HepG2 (cell line): ENCODE results near the gene DHRS1. TPM values are rescaled to one million over a fixed set of nuclear protein-coding genes. Genes with fewer than 3 reads are reported as not detected.

ENCODE experiments used
- MLXIP ChIP-seq: sonication (generic); formaldehyde crosslinking; IDR thresholded peaks from 2 replicates; pipeline ENCODE4 v1.9.0; 2021; ENCODE audit warnings: missing genetic modification reagents, borderline replicate concordance
- PCBP1 ChIP-seq: fragments of 200-400 bp; formaldehyde crosslinking; IDR thresholded peaks from 2 replicates; pipeline ENCODE4 v1.6.1; 2017; ENCODE audit warnings: mild to moderate bottlenecking, low read depth, low read length, borderline replicate concordance
- PHF20 ChIP-seq: sonication (generic); formaldehyde crosslinking; IDR thresholded peaks from 2 replicates; pipeline ENCODE4 v1.5.0; 2020; ENCODE audit warnings: mild to moderate bottlenecking, missing genetic modification reagents
- TOPORS ChIP-seq: sonication (generic); formaldehyde crosslinking; IDR thresholded peaks from 2 replicates; pipeline ENCODE4 v1.8.0; 2023; ENCODE audit warnings: mild to moderate bottlenecking, missing genetic modification reagents
- ZHX2 ChIP-seq, 2 experiments: sonication (generic) in 1 of 2; formaldehyde crosslinking in 1 of 2; IDR thresholded peaks; 2 replicates each; pipeline versions ENCODE4 v1.6.1 to v1.9.0; 2014 to 2022; ENCODE audit warnings: antibody characterized with exemption in 1 of 2, borderline replicate concordance in 1 of 2, inconsistent platforms in 1 of 2, low read depth in 1 of 2, missing genetic modification reagents in 1 of 2
- ZNF20 ChIP-seq: sonication (generic); formaldehyde crosslinking; IDR thresholded peaks from 2 replicates; pipeline ENCODE4 v1.4.0; 2020; ENCODE audit warnings: mild to moderate bottlenecking, moderate library complexity, missing genetic modification reagents
- ZNF343 ChIP-seq: sonication (generic); formaldehyde crosslinking; IDR thresholded peaks from 2 replicates; pipeline ENCODE4 v1.4.0; 2020; ENCODE audit warnings: mild to moderate bottlenecking, missing genetic modification reagents
- ZNF407 ChIP-seq: sonication (generic); formaldehyde crosslinking; IDR thresholded peaks from one replicate; pipeline ENCODE4 v1.5.1; 2020; ENCODE audit warnings: mild to moderate bottlenecking, missing genetic modification reagents; ENCODE audit errors: not compliant biosample characterization
- ZNF570 ChIP-seq: sonication (generic); formaldehyde crosslinking; IDR thresholded peaks from 2 replicates; pipeline ENCODE4 v1.4.0; 2020; ENCODE audit warnings: mild to moderate bottlenecking, missing genetic modification reagents, borderline replicate concordance
- ZNF878 ChIP-seq: sonication (generic); formaldehyde crosslinking; IDR thresholded peaks from 2 replicates; pipeline ENCODE4 v1.8.1; 2023; ENCODE audit warnings: mild to moderate bottlenecking, missing genetic modification reagents, moderate library complexity
- polyA plus RNA-seq, 8 experiments: library from polyadenylated mRNA; depleted of rRNA in 3 of 8; stranded (reverse) in 7 of 8; unstranded in 1 of 8; fragments of >200 nt; fragmentation: Illumina TruSeq in 4 of 8; extraction: Trizol in 4 of 8; gene quantifications; 2 replicates each; pipeline versions ENCODE4 v1.2.1 to v1.2.3, GENCODE V29; 2011 to 2016; ENCODE audit warnings: low read depth in 4 of 8, missing spikeins in 1 of 8, mixed read lengths in 1 of 8; ENCODE audit not compliant: insufficient read depth in 1 of 8
- total RNA-seq, 5 experiments: library from RNA; depleted of rRNA; stranded (reverse); fragments of >200 nt; fragmentation: Illumina TruSeq; extraction: Trizol; gene quantifications; 2 replicates each; pipeline ENCODE4 v1.2.3, GENCODE V29; 2016; ENCODE audit warnings: low read depth in 1 of 5

The DHRS1 gene
- total and polyA plus RNA-seq, 2 of the 13 experiments (the other 11 are each of a cell fraction or from before 2014, with no cell fraction given) = 49.8 to 60.8 TPM

DNA sequence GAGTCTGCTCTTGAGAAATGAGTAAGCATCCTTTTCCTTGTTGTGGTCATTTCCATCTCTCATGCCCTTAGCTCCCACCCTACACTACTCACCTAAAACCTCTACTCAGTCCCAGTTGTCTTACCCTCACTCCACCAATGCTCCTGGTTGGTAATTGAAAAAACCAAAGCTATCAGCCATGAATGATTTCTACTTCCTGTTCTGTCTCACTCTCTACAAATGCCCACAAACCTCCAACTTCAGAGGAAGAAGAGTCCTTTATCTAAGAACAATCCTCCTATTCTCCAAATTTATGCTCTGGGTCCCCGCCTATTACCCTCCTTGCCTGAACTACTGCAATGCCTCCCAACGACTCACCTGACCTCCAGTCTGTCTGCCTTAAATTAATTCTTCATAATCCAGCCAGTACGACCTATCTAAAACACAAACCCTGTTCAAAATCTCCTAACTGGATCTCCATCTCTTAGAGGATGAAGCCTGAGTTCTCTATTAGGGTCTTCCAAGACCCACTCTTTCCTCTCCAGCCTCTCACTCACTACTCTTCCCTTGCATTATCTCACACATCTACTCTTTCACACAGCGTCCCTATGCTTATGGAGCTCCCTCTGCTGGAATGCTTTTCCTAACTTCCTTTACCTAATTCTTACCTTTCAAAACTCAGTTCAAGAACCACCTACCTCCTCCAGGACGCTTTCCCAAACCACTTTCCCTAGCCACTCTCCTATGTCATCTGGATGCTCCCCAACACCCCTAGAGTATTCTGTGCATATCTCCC is 2.2 kb downstream of the DHRS1 start (continued):
- TF ChIP-seq ZNF407 = no peak
- no peak for TF ChIP-seq ZNF878 (CRISPR knock-in tag)
- no peak for TF ChIP-seq ZHX2 (IDR thresholded peaks at IDR 0.05; ENCODE audit: low read depth)
- TF ChIP-seq ZHX2 (CRISPR knock-in tag; IDR thresholded peaks at IDR 0.05; ENCODE audit: borderline replicate concordance) = no peak
- no peak for TF ChIP-seq ZNF20
- no peak for TF ChIP-seq MLXIP (CRISPR knock-in tag)
- no peak; the same call in 1 of the 2 replicates for TF ChIP-seq TOPORS (CRISPR knock-in tag)
- TF ChIP-seq PCBP1 = no peak
- TF ChIP-seq ZNF343 (CRISPR knock-in tag) = no peak
- TF ChIP-seq ZNF570 (CRISPR knock-in tag) = no peak
- no peak for TF ChIP-seq PHF20 (CRISPR knock-in tag)
